ENCODE data around the gene CFAP298.

DNA sequence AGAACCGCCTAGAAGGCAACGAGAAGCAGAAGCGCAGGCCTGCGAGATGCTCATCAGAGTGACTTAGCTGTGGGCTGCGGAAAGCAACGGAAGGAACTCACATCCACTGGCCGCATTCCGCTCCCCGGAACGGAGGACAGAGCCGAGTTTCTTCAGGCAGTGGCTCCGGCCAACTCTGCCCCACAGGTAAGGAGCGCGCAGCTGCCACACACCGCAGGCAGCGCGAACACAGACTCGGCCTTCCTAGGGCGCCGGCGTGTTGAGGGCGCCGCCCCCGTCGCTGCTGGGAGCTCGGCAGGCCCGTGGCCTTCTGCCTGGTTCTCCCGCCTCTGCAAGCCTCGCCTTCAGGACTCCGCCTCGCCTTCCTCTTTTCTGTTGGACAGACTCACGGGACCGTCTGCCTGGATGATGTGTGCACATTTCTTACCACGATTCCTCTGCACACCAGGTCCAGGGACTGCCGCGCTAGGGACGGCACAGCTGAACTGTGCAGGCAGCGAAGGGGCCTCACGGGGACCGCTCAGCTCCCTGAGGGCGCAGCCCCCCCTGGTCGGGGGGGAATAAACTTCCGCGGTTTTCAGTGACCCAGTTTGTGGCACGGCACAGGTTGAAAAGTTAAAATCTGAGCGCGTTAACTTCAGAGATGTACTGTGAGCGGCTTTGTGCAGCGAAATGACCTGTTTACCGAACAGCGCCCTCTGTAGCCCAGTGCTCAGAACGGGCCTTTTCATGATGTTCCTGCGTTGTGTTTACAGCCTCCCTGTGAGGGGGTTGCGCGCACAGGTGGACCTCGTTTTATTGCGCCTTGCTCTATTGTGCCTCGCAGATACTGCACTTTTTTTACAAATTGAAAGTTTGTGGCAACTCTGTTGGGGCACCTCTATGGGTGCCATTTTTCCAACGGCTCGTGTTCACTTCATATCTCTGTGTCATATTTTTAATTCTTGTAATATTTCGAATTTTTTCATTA, 42.6 kb downstream of the CFAP298 start:
- TF ChIP-seq CSDC2 (CRISPR knock-in tag; IDR thresholded peaks at IDR 0.05) = no peak
- TF ChIP-seq, protein P1, sequence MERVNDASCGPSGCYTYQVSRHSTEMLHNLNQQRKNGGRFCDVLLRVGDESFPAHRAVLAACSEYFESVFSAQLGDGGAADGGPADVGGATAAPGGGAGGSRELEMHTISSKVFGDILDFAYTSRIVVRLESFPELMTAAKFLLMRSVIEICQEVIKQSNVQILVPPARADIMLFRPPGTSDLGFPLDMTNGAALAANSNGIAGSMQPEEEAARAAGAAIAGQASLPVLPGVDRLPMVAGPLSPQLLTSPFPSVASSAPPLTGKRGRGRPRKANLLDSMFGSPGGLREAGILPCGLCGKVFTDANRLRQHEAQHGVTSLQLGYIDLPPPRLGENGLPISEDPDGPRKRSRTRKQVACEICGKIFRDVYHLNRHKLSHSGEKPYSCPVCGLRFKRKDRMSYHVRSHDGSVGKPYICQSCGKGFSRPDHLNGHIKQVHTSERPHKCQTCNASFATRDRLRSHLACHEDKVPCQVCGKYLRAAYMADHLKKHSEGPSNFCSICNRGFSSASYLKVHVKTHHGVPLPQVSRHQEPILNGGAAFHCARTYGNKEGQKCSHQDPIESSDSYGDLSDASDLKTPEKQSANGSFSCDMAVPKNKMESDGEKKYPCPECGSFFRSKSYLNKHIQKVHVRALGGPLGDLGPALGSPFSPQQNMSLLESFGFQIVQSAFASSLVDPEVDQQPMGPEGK (CRISPR knock-in tag; IDR thresholded peaks at IDR 0.05; ENCODE audit: borderline replicate concordance) = no peak
- TF ChIP-seq TOX (CRISPR knock-in tag; IDR thresholded peaks at IDR 0.05; ENCODE audit: borderline replicate concordance) = no peak
- TF ChIP-seq, protein P2, sequence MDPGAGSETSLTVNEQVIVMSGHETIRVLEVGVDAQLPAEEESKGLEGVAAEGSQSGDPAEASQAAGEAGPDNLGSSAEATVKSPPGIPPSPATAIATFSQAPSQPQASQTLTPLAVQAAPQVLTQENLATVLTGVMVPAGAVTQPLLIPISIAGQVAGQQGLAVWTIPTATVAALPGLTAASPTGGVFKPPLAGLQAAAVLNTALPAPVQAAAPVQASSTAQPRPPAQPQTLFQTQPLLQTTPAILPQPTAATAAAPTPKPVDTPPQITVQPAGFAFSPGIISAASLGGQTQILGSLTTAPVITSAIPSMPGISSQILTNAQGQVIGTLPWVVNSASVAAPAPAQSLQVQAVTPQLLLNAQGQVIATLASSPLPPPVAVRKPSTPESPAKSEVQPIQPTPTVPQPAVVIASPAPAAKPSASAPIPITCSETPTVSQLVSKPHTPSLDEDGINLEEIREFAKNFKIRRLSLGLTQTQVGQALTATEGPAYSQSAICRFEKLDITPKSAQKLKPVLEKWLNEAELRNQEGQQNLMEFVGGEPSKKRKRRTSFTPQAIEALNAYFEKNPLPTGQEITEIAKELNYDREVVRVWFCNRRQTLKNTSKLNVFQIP (CRISPR knock-in tag; IDR thresholded peaks at IDR 0.05; ENCODE audit: borderline replicate concordance, low read depth) = no peak
- no peak for TF ChIP-seq SNAI2 (CRISPR knock-in tag; IDR thresholded peaks at IDR 0.05)

Data from SK-N-SH treated with all-trans-retinoic acid at 6 μM for 48 hours (cell line).